ENCODE measurements around the gene WIPF2.

GRCh38 chr17:40251576-40251975 is 32.5 kb downstream of the WIPF2 start:
- TF ChIP-seq CTCF (IDR thresholded peaks at IDR 0.05; ENCODE audit: borderline replicate concordance, extremely low read depth, low read length, poor library complexity, severe bottlenecking) (no peak), EZH2 (IDR thresholded peaks at IDR 0.05; ENCODE audit: borderline replicate concordance, low read depth, low read length, severe bottlenecking) (no peak)
